ENCODE data around the gene ADAMTS17. TPM values are rescaled to one million over a fixed set of nuclear protein-coding genes. Genes with fewer than 3 reads are reported as not detected.

ADAMTS17 gene
- total and polyA plus RNA-seq, 9 of the 15 experiments (the other 6 are each of a cell fraction or from before 2014, with no cell fraction given), result 0.01 to 0.14 (median 0.07) TPM; not detected in 6

- Histone ChIP-seq H3K9me3 (replicated peaks; ENCODE audit: control insufficient read depth, insufficient read depth, low read depth, low read length) (no peaks in the 10 kb centered on the region), H3K9me1 (ENCODE audit: control insufficient read depth, insufficient read depth, low read length) (no peaks in the 10 kb centered on the region), H3K4me3 (no peak overlapping the region), H3K9ac (ENCODE audit: insufficient read depth in 1 of 2, low read depth in 2 of 2, low read length in 2 of 2) (no peak overlapping the region), H3K4me2 (ENCODE audit: insufficient read depth, low read length) (no peak overlapping the region), H4K20me1 (replicated peaks; ENCODE audit: control insufficient read depth, insufficient read depth, low read length) (no peaks in the 10 kb centered on the region; the same call in 1 of the 2 replicates), H3K4me1 (replicated peaks in 1 of 2; ENCODE audit: control insufficient read depth in 2 of 2, insufficient read depth in 2 of 2, low read length in 2 of 2) (no peaks in the 10 kb centered on the region), H3K27me3 (ENCODE audit: control insufficient read depth in 2 of 2, insufficient read depth in 2 of 2, low read length in 2 of 2) (no peaks in the 10 kb centered on the region; a peak in 1 of 5 replicates), H2AFZ (ENCODE audit: low read depth, low read length) (no peak overlapping the region), H3K36me3 (ENCODE audit: control insufficient read depth, insufficient read depth, low read length) (no peaks in the 10 kb centered on the region), H3K79me2 (ENCODE audit: control insufficient read depth, insufficient read depth, low read length) (no peaks in the 10 kb centered on the region), H3K27ac (ENCODE audit: extremely low read depth, low read depth, low read length) (no peak overlapping the region)
- peak; percentile 70 for FAIRE-seq
- intact Hi-C loops (cut with micrococcal nuclease), result no loop called here
- peak in 2 of 4 experiments; percentile 16 to 20 for DNase-seq (ENCODE audit: extremely low read depth in 1 of 4, low spot score in 3 of 4)
- ChIA-PET CTCF (ENCODE audit: low intra/inter-chr PET ratio) (no interaction called here), POLR2A (interaction anchor here (1.4 kb wide), 1 partner anchor 12 kb away, joined by 3 read pairs; no protein-coding TSS in a partner anchor)
- 0% methylated on average over 6 of the region's 6 CpGs for WGBS (ENCODE audit: insufficient coverage, low coverage, missing lambda C conversion rate)
- ATAC-seq, result peak; percentile 85
- BruUV-seq (replicated peaks), result no TSS peak
- in situ Hi-C loops (cut with MboI), result no loop called here
- peak; percentile 52; the same call in 1 of the 2 replicates for TF ChIP-seq FOSL1 (tag; conservative IDR thresholded peaks at IDR 0.05)
- TF ChIP-seq PRDM10 (IDR thresholded peaks at IDR 0.05; ENCODE audit: partially characterized antibody), result peak; percentile 12
- peak; percentile 50; the same call in 1 of the 2 replicates for TF ChIP-seq NFE2 (IDR thresholded peaks at IDR 0.05; ENCODE audit: low read depth)
- TF ChIP-seq CREM (IDR thresholded peaks at IDR 0.05; ENCODE audit: low read depth), result peak; percentile 37; the same call in 1 of the 2 replicates
- TF ChIP-seq ZNF316 (IDR thresholded peaks at IDR 0.05), result peak; percentile 59
- TF ChIP-seq ARID1B (IDR thresholded peaks at IDR 0.05), result no peak
- TF ChIP-seq C11orf30 (IDR thresholded peaks at IDR 0.05; ENCODE audit: low read depth), result peak; percentile 34; the same call in 1 of the 2 replicates
- TF ChIP-seq ZNF57 (CRISPR knock-in tag; IDR thresholded peaks at IDR 0.05), result no peak
- peak; percentile 37; the same call in 1 of the 2 replicates for TF ChIP-seq MAFG (tag; conservative IDR thresholded peaks at IDR 0.05)
- peak; percentile 30 for TF ChIP-seq MEIS2 (IDR thresholded peaks at IDR 0.05; ENCODE audit: partially characterized antibody)
- peak; percentile 26; the same call in 1 of the 2 replicates for TF ChIP-seq MAFK (IDR thresholded peaks at IDR 0.05; ENCODE audit: low read length)
- TF ChIP-seq TRIM28 (IDR thresholded peaks at IDR 0.05), result no peak
Measured at GRCh38 chr15:100020614-100021013, 321.2 kb downstream of the ADAMTS17 start.
